Fibroblast of pulmonary artery (primary cell): ENCODE measurements around the gene TEX35.
"Not testable (repeated sequence)": the region's sequence is repeated elsewhere in the genome, so short reads cannot be mapped to it uniquely, and the experiment has no call there.

Experiments used
- DNase-seq: peaks from one replicate; pipeline ENCODE4 v3.0.0-alpha.2; 2010; ENCODE audit warnings: low read depth
- H3K4me3 ChIP-seq: replicated peaks from 2 replicates; pipeline ENCODE4 v1.5.1; 2011; ENCODE audit warnings: low read depth, mild to moderate bottlenecking, control low read depth, low read length, moderate library complexity
- TF ChIP-seq, protein P1 (sequence below): IDR thresholded peaks from 2 replicates; pipeline ENCODE4 v1.5.1; 2011; ENCODE audit warnings: mild to moderate bottlenecking, control low read depth, low read length, inconsistent platforms; ENCODE audit errors: missing control alignments

Gene TEX35

DNA sequence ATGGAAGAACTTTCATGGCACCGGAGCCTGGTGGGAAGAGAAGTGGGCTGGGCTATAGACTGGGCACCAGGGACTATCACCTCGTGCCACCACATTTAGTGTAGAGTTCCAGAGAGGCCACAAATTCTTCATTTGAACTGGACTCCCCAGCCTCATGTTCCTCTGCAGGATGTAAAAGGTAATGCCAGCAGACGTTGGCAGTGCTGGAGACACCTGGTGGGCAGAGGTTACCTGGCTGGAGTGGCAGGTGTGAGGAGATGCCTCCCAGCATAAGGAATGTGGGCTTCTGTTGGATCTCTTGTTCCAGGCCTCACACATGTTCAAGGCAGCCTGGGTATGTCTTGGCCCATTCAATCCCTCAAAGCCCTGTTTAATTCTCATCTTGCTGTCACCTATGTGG lies 35.2 kb downstream of the TEX35 start:
- H3K4me3 ChIP-seq: no peak overlapping the region
- TF ChIP-seq, protein P1, sequence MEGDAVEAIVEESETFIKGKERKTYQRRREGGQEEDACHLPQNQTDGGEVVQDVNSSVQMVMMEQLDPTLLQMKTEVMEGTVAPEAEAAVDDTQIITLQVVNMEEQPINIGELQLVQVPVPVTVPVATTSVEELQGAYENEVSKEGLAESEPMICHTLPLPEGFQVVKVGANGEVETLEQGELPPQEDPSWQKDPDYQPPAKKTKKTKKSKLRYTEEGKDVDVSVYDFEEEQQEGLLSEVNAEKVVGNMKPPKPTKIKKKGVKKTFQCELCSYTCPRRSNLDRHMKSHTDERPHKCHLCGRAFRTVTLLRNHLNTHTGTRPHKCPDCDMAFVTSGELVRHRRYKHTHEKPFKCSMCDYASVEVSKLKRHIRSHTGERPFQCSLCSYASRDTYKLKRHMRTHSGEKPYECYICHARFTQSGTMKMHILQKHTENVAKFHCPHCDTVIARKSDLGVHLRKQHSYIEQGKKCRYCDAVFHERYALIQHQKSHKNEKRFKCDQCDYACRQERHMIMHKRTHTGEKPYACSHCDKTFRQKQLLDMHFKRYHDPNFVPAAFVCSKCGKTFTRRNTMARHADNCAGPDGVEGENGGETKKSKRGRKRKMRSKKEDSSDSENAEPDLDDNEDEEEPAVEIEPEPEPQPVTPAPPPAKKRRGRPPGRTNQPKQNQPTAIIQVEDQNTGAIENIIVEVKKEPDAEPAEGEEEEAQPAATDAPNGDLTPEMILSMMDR: no peak
- DNase-seq: no peak

DNA sequence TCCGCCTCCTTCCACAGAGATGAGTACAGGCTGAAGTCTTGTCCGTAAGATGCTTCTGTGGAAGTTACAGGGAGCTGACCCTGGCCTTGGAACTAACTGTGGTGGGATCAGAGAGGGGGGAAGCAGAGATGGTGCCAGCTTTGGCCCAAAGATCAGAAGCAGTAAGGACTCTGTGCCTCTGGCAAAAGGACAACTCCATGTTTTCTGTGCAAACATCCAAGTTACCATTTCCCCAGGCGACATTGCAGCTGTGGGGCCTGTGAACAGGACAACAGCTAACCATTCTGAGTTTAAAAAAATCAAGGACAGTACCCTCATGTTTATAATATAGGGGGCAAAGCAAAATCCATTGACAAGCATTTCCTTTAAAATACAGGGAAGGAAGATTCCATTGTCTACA lies 38.4 kb downstream of the TEX35 start:
- DNase-seq: no peak
- no peak overlapping the region for H3K4me3 ChIP-seq
- TF ChIP-seq, protein P1: no peak

DNA sequence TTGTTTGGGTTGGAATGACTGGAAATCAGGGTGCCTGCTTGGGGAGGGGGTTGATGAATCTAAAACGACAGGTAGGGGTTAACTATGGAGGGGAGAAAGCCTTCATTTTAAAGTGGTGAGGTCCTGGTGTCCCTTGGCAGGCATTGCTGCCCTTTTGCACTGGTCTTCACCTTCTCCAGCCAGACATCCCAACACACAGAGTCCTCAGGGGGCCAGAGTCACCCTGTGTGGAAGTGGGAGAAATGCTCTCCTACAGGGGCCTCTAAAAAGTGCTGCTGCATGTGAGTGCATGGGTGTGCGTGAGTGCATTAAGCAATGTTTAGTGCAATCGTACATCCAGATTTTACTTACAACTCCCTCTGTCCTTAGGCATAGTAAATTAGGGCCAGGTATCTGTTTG lies 39.0 kb downstream of the TEX35 start:
- TF ChIP-seq, protein P1: no peak
- no peak for DNase-seq
- no peak overlapping the region for H3K4me3 ChIP-seq

DNA sequence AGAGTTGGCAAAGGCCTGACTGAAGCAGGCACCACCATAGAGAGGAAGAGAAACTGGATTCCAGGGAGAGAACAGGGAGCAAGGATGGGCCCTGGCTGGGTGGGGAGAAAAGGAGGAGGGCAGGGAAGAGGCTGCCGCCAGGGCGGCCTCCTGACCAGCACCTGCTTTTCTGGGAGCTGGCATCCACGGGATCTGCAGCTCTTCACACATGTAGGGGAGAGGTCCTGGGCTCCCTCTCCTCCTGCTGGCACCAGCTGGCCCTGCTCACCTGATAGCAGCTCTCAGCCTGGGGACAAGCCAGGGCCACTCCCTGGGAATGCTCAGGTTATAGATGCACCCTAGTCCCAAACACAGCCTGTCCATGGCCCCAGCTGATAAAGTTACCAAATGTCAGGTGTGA lies 39.9 kb downstream of the TEX35 start:
- DNase-seq: no peak
- TF ChIP-seq, protein P1: no peak

DNA sequence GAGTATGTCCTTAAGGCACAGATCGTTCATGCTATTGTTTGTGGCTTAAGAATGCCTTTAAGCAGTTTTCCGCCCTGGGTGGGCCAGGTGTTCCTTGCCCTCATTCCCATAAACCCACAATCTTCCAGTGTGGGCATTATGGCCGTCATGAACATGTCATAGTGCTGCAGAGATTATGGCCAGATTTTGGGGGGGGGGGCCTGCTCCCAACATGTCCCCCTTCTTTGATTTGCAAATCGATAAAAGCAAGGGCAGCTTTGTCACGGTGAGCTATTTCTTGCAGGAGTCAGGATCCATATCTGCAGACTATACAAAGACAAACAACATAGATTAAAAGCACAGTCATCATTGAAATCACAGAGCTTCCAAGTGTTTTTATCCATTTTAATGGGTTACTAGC lies 41.4 kb downstream of the TEX35 start:
- not testable (repeated sequence) for DNase-seq, H3K4me3 ChIP-seq

More for the DNA sequence above, 39.9 kb downstream of the TEX35 start:
- H3K4me3 ChIP-seq: no peak overlapping the region

DNA sequence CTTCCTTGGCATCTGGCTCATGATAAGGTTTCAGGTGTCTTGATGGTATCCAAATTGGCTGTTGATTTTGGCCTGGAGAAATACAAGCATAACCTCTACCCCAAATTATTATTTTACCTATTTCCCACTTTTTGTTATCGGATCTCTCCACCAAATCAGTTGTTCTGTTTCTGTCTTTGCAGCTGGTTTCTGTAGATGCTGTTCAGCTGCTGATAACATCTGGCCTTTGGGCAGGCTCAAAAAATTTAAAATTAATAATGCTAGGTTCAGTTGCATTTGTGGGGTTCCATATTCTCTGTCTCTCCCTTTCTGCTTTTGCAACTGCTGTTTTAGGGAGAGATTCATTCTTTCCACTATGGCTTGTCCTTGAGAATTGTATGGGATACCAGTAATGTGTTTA lies 42.7 kb downstream of the TEX35 start:
- H3K4me3 ChIP-seq, DNase-seq: not testable (repeated sequence)

DNA sequence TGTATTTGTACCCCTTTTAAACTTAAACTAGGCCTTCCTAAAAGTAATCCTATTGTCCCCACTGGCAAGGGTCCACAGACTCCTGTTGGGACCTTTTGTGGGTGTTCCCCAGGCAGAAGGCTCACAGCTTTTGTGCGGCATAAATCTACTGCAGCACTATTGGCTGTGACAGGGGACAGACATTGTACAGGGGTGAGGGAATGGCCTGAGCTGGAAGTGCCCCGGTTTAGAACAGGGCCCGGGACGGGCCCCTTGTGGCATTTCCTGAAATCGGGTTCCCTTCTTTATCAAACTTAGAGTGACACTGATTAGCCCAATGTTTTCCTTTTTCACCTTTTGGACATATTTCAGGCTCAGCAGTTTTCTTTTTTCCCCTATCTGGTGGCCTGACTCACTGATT lies 45.9 kb downstream of the TEX35 start:
- not testable (repeated sequence) for H3K4me3 ChIP-seq, DNase-seq

DNA sequence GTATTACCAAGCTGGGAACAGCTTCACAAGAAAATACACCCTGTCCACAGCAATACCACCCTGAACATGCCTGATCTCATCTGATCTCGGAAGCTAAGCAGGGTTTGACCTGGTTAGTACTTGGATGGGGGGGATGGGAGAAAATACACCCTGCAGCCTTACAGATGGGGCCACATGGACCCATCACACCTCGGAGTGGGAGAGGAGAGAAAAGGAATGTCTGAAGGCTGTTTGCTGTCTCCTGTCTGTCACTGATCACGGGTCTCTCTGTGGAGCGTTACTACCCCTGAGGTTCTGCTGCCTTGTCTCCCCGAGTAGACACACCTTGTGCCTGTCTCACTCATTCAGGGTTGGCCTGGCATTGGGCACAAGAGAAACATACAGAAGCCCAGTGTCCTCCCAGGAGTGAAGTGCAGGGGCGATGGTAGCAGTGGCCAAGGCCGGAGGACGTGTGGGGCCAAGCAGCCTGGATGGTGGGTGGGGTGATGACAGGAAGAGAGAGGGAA lies 48.0 kb downstream of the TEX35 start:
- TF ChIP-seq, protein P1: no peak
- no peak for DNase-seq

More for the DNA sequence above, 48.0 kb downstream of the TEX35 start:
- no peak overlapping the region for H3K4me3 ChIP-seq
